K562 (cell line): ENCODE results near the gene RNF168. TPM values are rescaled to one million over a fixed set of nuclear protein-coding genes. Genes with fewer than 3 reads are reported as not detected.

Source experiments
- BRCA1 ChIP-seq, 2 experiments: fragments of 450-650 bp in 1 of 2; sonication (generic) in 1 of 2; formaldehyde crosslinking in 1 of 2; IDR thresholded peaks; 2 replicates each; pipeline versions ENCODE4 v1.5.0 to v1.6.1; 2017 to 2020; ENCODE audit warnings: mild to moderate bottlenecking in 1 of 2, missing genetic modification reagents in 1 of 2
- FOXA3 ChIP-seq, 2 experiments: fragments of 450-650 bp in 1 of 2; sonication (generic) in 1 of 2; formaldehyde crosslinking; IDR thresholded peaks in 1 of 2; conservative IDR thresholded peaks in 1 of 2; 2 replicates each; pipeline versions ENCODE4 v1.4.0 to v1.8.0; 2020 to 2022; ENCODE audit warnings: mild to moderate bottlenecking in 2 of 2, missing genetic modification reagents in 1 of 2
- NR2C1 ChIP-seq, 2 experiments: fragments of 450-650 bp; IDR thresholded peaks; 2 replicates each; pipeline ENCODE4 v1.6.1; 2017; ENCODE audit warnings: mild to moderate bottlenecking in 2 of 2, antibody characterized with exemption in 1 of 2, inconsistent platforms in 1 of 2, missing compliant biosample characterization in 1 of 2, missing genetic modification characterization in 1 of 2
- UBTF ChIP-seq, 2 experiments: IDR thresholded peaks; 2 replicates each; pipeline ENCODE4 v1.6.1; 2012; ENCODE audit warnings: improper control_type of control experiment in 2 of 2, low read depth in 2 of 2, low read length in 2 of 2, borderline replicate concordance in 1 of 2
- ZBTB11 ChIP-seq, 3 experiments: fragments of 200-800 bp in 1 of 3; fragments of 250-450 bp in 1 of 3; fragments of 450-650 bp in 1 of 3; sonication (Bioruptor Pico) in 1 of 3; sonication (Bioruptor generic) in 1 of 3; formaldehyde crosslinking in 1 of 3; IDR thresholded peaks; 2 replicates each; pipeline versions ENCODE4 v1.6.1 to v1.8.0; 2016 to 2022; ENCODE audit warnings: mild to moderate bottlenecking in 2 of 3, missing genetic modification characterization in 2 of 3, missing compliant biosample characterization in 1 of 3, moderate library complexity in 1 of 3
- ZFP36 ChIP-seq: fragments of 150-350 bp; IDR thresholded peaks from 2 replicates; pipeline ENCODE4 v1.6.1; 2018; ENCODE audit warnings: low read length, low read depth; ENCODE audit not compliant: partially characterized antibody
- ZNF318 ChIP-seq, 2 experiments: fragments of 450-650 bp; IDR thresholded peaks; 2 replicates each; pipeline ENCODE4 v1.6.1; 2016; ENCODE audit warnings: mild to moderate bottlenecking in 2 of 2, borderline replicate concordance in 1 of 2, low read depth in 1 of 2, moderate library complexity in 1 of 2
- polyA plus RNA-seq, 8 experiments: library from polyadenylated mRNA; depleted of rRNA in 4 of 8; stranded (reverse) in 5 of 8; unstranded in 3 of 8; fragments of >200 nt; fragmentation: Nextera tagmentation in 2 of 8; fragmentation: Illumina TruSeq in 1 of 8; extraction: Ambion mirVana in 2 of 8; extraction: Trizol in 1 of 8; gene quantifications; 2 replicates each; pipeline versions ENCODE4 v1.2.1 to v1.2.3, GENCODE V29; 2011 to 2014; ENCODE audit warnings: inconsistent platforms in 1 of 8, missing spikeins in 1 of 8
- total RNA-seq, 7 experiments: library from RNA; depleted of rRNA in 6 of 7; stranded (reverse); fragments of >200 nt in 6 of 7; fragmentation: Illumina TruSeq in 2 of 7; extraction: Trizol in 2 of 7; gene quantifications; 2 replicates each; pipeline versions ENCODE4 v1.2.1 to v1.2.3, GENCODE V29; 2011 to 2021; ENCODE audit warnings: low replicate concordance in 1 of 7

The RNF168 gene
- total and polyA plus RNA-seq, 9 of the 15 experiments (the other 6 are each of a cell fraction or from before 2014, with no cell fraction given) = 6.0 to 32.1 (median 16.6) TPM

- TF ChIP-seq ZBTB11 (CRISPR knock-in tag; IDR thresholded peaks at IDR 0.05) = no peak
- 0 out of 4 replicates have a peak, but pooled peaks of 1 of the 2 experiments have one; percentile 21 for TF ChIP-seq FOXA3 (CRISPR knock-in tag; conservative IDR thresholded peaks at IDR 0.05 in 1 of 2, IDR thresholded peaks at IDR 0.05 in 1 of 2)
- TF ChIP-seq ZFP36 = peak; percentile 92
- 0 out of 4 replicates have a peak, but pooled peaks of 1 of the 2 experiments have one; percentile 15 for TF ChIP-seq ZNF318 (IDR thresholded peaks at IDR 0.05; ENCODE audit: borderline replicate concordance in 1 of 2, low read depth in 1 of 2)
- no peak for TF ChIP-seq BRCA1 (IDR thresholded peaks at IDR 0.05)
- no peak for TF ChIP-seq BRCA1 (CRISPR knock-in tag; IDR thresholded peaks at IDR 0.05)
- TF ChIP-seq UBTF (IDR thresholded peaks at IDR 0.05; ENCODE audit: borderline replicate concordance in 1 of 2, low read depth in 2 of 2, low read length in 2 of 2) = no peak
- no peak for TF ChIP-seq NR2C1 (IDR thresholded peaks at IDR 0.05)
- no peak for TF ChIP-seq NR2C1 (tag; IDR thresholded peaks at IDR 0.05)
These were observed 3.6 kb downstream of the RNF168 start (continued) for GRCh38 chr3:196499807-196500524.
